Activated CD8-positive, alpha-beta memory T cell treated with anti-CD3 and anti-CD28 coated beads for 4 hours (primary cell): ENCODE results near the gene SMIM44.

ENCODE experiments used
- DNase-seq, 2 donors: peaks; one replicate each; pipeline ENCODE4 v3.0.0-alpha.2; 2020; ENCODE audit warnings: low read depth in 2 of 2

The SMIM44 gene

GRCh38 chr19:3434630-3435553, 48.3 kb downstream of the SMIM44 start:
- peak; percentile 90 to 92 for DNase-seq

- no peak for DNase-seq
These were observed 49.3 kb downstream of the SMIM44 start for GRCh38 chr19:3433805-3434540.

GRCh38 chr19:3433313-3433712, 49.9 kb downstream of the SMIM44 start:
- DNase-seq = no peak
